SK-N-MC (cell line): ENCODE results near the gene TERT.

Experiments used
- EZH2 ChIP-seq: fragments of 200-600 bp; sonication (generic); IDR thresholded peaks from one replicate; pipeline ENCODE4 v1.6.1; 2017; ENCODE audit warnings: antibody characterized with exemption
- FOXP2 ChIP-seq: optimal IDR thresholded peaks from 2 replicates; pipeline ENCODE3; 2011; ENCODE audit warnings: mild to moderate bottlenecking, moderate library complexity; ENCODE audit not compliant: insufficient read depth; ENCODE audit errors: extremely low read length, control extremely low read depth
- POLR2AphosphoS5 ChIP-seq: IDR thresholded peaks from 2 replicates; pipeline ENCODE4 v1.6.1; 2012; ENCODE audit warnings: mild to moderate bottlenecking, low read depth, low read length, borderline replicate concordance

DNA sequence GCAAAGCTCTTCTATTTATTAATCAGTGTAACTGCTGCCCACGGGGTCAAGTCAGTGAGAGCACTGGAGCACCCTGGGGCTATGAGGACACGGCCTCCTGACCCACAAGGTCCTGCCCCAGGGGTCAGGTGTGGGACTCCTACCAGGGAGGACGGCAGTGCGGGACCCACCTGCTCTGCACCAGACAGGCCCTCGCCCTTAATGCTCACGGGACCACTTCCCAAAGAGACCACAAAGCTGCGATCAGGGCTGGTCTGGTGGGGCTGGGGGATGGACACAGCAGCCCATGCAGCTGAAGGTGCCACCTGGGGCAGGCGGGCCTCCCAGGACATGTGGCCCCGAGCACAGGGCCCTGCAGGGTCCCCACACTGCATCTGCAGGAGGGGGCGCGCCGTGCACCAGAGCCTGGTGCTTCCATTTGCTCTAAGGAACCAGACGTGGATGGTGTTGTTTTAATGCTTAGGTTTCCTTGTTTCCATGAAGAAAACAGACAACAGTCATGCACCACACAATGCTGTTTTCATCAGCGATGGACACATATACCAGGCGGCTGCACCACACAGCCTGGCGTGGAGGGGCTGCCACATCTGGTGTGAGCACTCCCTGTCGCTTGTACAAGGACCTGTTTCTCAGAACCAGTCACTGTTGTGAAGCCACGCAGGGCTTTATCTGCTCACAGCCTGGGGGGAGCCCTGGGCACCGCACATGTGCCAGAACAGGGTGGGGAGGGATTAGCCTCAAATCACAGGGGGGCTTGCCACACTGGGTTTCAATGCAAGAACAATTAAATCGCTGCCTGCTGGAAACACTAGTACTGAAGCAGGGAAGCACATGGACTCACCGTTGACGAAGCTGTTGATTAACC is 27.4 kb upstream of the TERT start:
- TF ChIP-seq EZH2, result no peak
- no peak for TF ChIP-seq POLR2AphosphoS5
- no peak for TF ChIP-seq FOXP2
